ENCODE results near the gene ABCA9. TPM values are rescaled to one million over a fixed set of nuclear protein-coding genes. Genes with fewer than 3 reads are reported as not detected.

Gene ABCA9
- total and polyA plus RNA-seq, 9 of the 15 experiments (the other 6 are each of a cell fraction or from before 2014, with no cell fraction given) = 0.04 TPM; not detected in 8

GRCh38 chr17:69093279-69093789 lies 32.6 kb upstream of the ABCA9 start (continued):
- TF ChIP-seq DEAF1 (CRISPR knock-in tag; IDR thresholded peaks at IDR 0.05) (peak; percentile 27; the same call in 1 of the 2 replicates), ZNF586 (CRISPR knock-in tag; conservative IDR thresholded peaks at IDR 0.05) (no peak), ZBTB1 (CRISPR knock-in tag; IDR thresholded peaks at IDR 0.05; ENCODE audit: borderline replicate concordance, low read depth) (no peak), NFE2L1 (tag; IDR thresholded peaks at IDR 0.05; ENCODE audit: borderline replicate concordance, low read depth) (peak; percentile 75), STAT6 (CRISPR knock-in tag; IDR thresholded peaks at IDR 0.05) (no peak), ZNF766 (CRISPR knock-in tag; conservative IDR thresholded peaks at IDR 0.05) (peak; percentile 91), ZNF311 (CRISPR knock-in tag; IDR thresholded peaks at IDR 0.05) (no peak), SETDB1 (IDR thresholded peaks at IDR 0.05; ENCODE audit: low read length) (no peak), SMAD1 (IDR thresholded peaks at IDR 0.05; ENCODE audit: low read depth, low read length, partially characterized antibody) (no peak)
- TF ChIP-seq, protein P1, sequence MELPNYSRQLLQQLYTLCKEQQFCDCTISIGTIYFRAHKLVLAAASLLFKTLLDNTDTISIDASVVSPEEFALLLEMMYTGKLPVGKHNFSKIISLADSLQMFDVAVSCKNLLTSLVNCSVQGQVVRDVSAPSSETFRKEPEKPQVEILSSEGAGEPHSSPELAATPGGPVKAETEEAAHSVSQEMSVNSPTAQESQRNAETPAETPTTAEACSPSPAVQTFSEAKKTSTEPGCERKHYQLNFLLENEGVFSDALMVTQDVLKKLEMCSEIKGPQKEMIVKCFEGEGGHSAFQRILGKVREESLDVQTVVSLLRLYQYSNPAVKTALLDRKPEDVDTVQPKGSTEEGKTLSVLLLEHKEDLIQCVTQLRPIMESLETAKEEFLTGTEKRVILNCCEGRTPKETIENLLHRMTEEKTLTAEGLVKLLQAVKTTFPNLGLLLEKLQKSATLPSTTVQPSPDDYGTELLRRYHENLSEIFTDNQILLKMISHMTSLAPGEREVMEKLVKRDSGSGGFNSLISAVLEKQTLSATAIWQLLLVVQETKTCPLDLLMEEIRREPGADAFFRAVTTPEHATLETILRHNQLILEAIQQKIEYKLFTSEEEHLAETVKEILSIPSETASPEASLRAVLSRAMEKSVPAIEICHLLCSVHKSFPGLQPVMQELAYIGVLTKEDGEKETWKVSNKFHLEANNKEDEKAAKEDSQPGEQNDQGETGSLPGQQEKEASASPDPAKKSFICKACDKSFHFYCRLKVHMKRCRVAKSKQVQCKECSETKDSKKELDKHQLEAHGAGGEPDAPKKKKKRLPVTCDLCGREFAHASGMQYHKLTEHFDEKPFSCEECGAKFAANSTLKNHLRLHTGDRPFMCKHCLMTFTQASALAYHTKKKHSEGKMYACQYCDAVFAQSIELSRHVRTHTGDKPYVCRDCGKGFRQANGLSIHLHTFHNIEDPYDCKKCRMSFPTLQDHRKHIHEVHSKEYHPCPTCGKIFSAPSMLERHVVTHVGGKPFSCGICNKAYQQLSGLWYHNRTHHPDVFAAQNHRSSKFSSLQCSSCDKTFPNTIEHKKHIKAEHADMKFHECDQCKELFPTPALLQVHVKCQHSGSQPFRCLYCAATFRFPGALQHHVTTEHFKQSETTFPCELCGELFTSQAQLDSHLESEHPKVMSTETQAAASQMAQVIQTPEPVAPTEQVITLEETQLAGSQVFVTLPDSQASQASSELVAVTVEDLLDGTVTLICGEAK (IDR thresholded peaks at IDR 0.05) = no peak
- TF ChIP-seq, protein P1 (CRISPR knock-in tag; IDR thresholded peaks at IDR 0.05) = no peak
- TF ChIP-seq, protein P2, sequence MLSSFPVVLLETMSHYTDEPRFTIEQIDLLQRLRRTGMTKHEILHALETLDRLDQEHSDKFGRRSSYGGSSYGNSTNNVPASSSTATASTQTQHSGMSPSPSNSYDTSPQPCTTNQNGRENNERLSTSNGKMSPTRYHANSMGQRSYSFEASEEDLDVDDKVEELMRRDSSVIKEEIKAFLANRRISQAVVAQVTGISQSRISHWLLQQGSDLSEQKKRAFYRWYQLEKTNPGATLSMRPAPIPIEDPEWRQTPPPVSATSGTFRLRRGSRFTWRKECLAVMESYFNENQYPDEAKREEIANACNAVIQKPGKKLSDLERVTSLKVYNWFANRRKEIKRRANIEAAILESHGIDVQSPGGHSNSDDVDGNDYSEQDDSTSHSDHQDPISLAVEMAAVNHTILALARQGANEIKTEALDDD (IDR thresholded peaks at IDR 0.05) = peak; percentile 98
